ENCODE results near the gene PUS7. TPM values are rescaled to one million over a fixed set of nuclear protein-coding genes. Genes with fewer than 3 reads are reported as not detected.

The PUS7 gene
- total and polyA plus RNA-seq, 7 experiments from 2014 or later = 4.0 to 16.5 (median 5.4) TPM

DNA sequence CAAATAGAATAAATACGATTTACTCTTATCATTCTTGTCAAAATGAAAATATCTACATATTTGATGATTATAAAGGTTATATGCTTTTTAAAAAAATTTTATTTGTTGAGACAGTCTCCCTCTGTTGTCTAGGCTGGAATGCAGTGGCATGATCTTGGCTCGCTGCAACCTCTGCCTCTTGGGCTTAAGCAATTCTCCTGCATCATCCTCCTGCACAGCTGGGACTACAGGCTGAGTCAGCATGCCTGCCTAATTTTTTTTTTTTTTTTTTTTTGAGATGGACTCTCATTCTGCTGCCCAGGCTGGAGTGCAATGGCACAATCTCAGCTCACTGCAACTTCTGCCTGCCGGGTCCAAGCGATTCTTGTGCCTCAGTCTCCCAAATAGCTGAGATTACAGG, 48.9 kb downstream of the PUS7 start:
- H3K4me3 Mint-ChIP-seq = no peak overlapping the region
- Histone ChIP-seq H3K9me3 (ENCODE audit: control insufficient read depth in 2 of 3, low read length in 3 of 3) (no peaks in the 10 kb centered on the region), H3K27me3 (ENCODE audit: control insufficient read depth in 2 of 2, insufficient read depth in 2 of 2, low read length in 2 of 2) (no peaks in the 10 kb centered on the region), H3K4me1 (ENCODE audit: control insufficient read depth in 2 of 2, insufficient read depth in 2 of 2, low read length in 2 of 2) (no peaks in the 10 kb centered on the region), H3K36me3 (ENCODE audit: control insufficient read depth in 2 of 3, insufficient read depth in 3 of 3, low read length in 3 of 3) (peaks cover 0 to 4% (median 0%) of the 10 kb centered on the region in 3 experiments), H3K4me3 (ENCODE audit: low read length) (no peak overlapping the region), H3K27ac (ENCODE audit: low read depth, low read length) (no peak overlapping the region)
- H3K4me1 Mint-ChIP-seq = no peaks in the 10 kb centered on the region
- H3K27me3 Mint-ChIP-seq = no peaks in the 10 kb centered on the region
- ChIA-PET CTCF (interaction anchor here (0.5 kb wide), 1 partner anchor 260 kb away, joined by 3 read pairs; no protein-coding TSS in a partner anchor), POLR2A (no interaction called here)
- H3K36me3 Mint-ChIP-seq = peaks cover 0 to 12% (median 9%) of the 10 kb centered on the region in 5 donors
- no peak for DNase-seq
- no peaks in the 10 kb centered on the region for H3K9me3 Mint-ChIP-seq
- intact Hi-C loops (cut with micrococcal nuclease) = no loop called here
- no peak overlapping the region for H3K27ac Mint-ChIP-seq
- no peak for ATAC-seq

- H3K9me3 ChIP-seq (ENCODE audit: control insufficient read depth in 2 of 3, low read length in 3 of 3) = no peaks in the 10 kb centered on the region
- DNase-seq = no peak
- CTCF ChIA-PET = interaction anchor here (0.6 kb wide), 1 partner anchor 56 kb away, joined by 5 read pairs; no protein-coding TSS in a partner anchor
- intact Hi-C loops (cut with micrococcal nuclease) = no loop called here
- Mint-ChIP-seq H3K36me3 (peaks cover 0 to 9% (median 5%) of the 10 kb centered on the region in 5 donors), H3K4me1 (no peaks in the 10 kb centered on the region), H3K4me3 (no peak overlapping the region), H3K27ac (no peak overlapping the region), H3K27me3 (no peaks in the 10 kb centered on the region), H3K9me3 (no peaks in the 10 kb centered on the region)
- peaks cover 0 to 4% (median 0%) of the 10 kb centered on the region in 3 experiments for H3K36me3 ChIP-seq (ENCODE audit: control insufficient read depth in 2 of 3, insufficient read depth in 3 of 3, low read length in 3 of 3)
- no peaks in the 10 kb centered on the region for H3K4me1 ChIP-seq (ENCODE audit: control insufficient read depth in 2 of 2, insufficient read depth in 2 of 2, low read length in 2 of 2)
- no peaks in the 10 kb centered on the region for H3K27me3 ChIP-seq (ENCODE audit: control insufficient read depth in 2 of 2, insufficient read depth in 2 of 2, low read length in 2 of 2)
- no peak overlapping the region for H3K27ac ChIP-seq (ENCODE audit: low read depth, low read length)
- no peak for ATAC-seq
- POLR2A ChIA-PET = interaction anchor here (1.1 kb wide), 1 partner anchor 457 kb away, joined by 3 read pairs; no protein-coding TSS in a partner anchor
- no peak overlapping the region for H3K4me3 ChIP-seq (ENCODE audit: low read length)
These were observed 51.2 kb downstream of the PUS7 start for GRCh38 chr7:105470846-105471245.

DNA sequence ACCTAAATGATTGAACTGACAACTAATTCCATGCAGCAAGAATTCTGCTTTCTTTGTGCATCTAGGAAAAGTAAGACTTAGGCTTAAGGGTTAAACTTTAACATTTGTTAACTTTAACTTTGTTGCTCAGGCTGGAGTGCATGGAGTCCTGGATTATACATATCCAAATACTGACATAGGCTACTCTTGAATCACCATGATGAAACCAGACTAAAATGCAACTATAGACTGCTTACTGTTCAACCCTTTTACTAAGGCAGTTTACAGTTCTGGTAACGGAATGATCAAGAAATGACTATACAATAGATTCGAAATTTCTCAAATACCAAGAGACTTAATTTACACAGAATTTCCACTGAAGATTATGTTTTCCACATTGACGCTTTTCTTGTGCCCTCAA, 52.0 kb downstream of the PUS7 start:
- H3K9me3 ChIP-seq (ENCODE audit: control insufficient read depth in 2 of 3, low read length in 3 of 3) = no peaks in the 10 kb centered on the region
- no peak for DNase-seq
- intact Hi-C loops (cut with micrococcal nuclease) = no loop called here
- POLR2A ChIA-PET = no interaction called here
- CTCF ChIA-PET = no interaction called here
- H3K27me3 ChIP-seq (ENCODE audit: control insufficient read depth in 2 of 2, insufficient read depth in 2 of 2, low read length in 2 of 2) = no peaks in the 10 kb centered on the region
- H3K27me3 Mint-ChIP-seq = no peaks in the 10 kb centered on the region
- H3K4me3 Mint-ChIP-seq = no peak overlapping the region
- no peaks in the 10 kb centered on the region for H3K9me3 Mint-ChIP-seq
- no peak overlapping the region for H3K27ac Mint-ChIP-seq
- ATAC-seq = no peak
- no peaks in the 10 kb centered on the region for H3K4me1 ChIP-seq (ENCODE audit: control insufficient read depth in 2 of 2, insufficient read depth in 2 of 2, low read length in 2 of 2)
- peaks cover 0 to 6% (median 0%) of the 10 kb centered on the region in 5 donors for H3K36me3 Mint-ChIP-seq
- no peaks in the 10 kb centered on the region for H3K4me1 Mint-ChIP-seq
- H3K4me3 ChIP-seq (ENCODE audit: low read length) = no peak overlapping the region
- no peak overlapping the region for H3K27ac ChIP-seq (ENCODE audit: low read depth, low read length)
- peaks cover 0 to 4% (median 0%) of the 10 kb centered on the region in 3 experiments for H3K36me3 ChIP-seq (ENCODE audit: control insufficient read depth in 2 of 3, insufficient read depth in 3 of 3, low read length in 3 of 3)

DNA sequence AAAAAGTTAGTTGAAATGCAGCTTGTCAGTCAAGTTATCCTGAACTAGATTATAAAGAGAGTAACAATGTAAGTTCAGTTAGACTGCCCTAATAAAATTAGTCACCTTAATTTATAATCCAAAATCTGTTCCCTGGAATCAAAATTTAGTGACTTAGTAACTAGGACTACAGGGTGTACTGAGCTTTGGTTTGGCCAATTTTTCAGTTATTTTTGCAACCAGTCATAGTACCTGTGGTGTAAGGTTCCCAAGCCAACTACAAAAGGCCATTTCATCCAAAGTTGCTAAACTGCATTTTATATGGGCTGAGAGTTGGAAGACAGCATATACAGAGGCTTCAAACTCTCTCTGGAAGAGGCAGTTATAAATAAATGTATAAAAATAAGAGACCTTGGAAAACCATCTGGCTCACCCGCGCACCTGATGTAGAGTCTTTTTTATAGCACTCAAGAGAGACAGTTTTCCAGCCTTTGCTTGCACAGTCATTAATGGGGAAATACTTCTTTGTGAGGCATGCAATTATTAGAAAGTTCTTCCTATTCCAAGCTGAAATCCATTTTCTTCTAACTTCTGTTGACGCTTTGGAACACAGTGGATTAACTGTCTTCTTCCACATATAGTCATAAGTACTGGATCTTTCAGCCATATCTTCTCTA, 59.2 kb downstream of the PUS7 start:
- Histone ChIP-seq H3K4me3 (ENCODE audit: low read length) (no peak overlapping the region), H3K27me3 (ENCODE audit: control insufficient read depth in 2 of 2, insufficient read depth in 2 of 2, low read length in 2 of 2) (no peaks in the 10 kb centered on the region), H3K4me1 (ENCODE audit: control insufficient read depth in 2 of 2, insufficient read depth in 2 of 2, low read length in 2 of 2) (no peaks in the 10 kb centered on the region), H3K9me3 (ENCODE audit: control insufficient read depth in 2 of 3, low read length in 3 of 3) (no peaks in the 10 kb centered on the region), H3K36me3 (ENCODE audit: control insufficient read depth in 2 of 3, insufficient read depth in 3 of 3, low read length in 3 of 3) (peaks cover 0 to 5% (median 0%) of the 10 kb centered on the region in 3 experiments), H3K27ac (ENCODE audit: low read depth, low read length) (no peak overlapping the region)
- Mint-ChIP-seq H3K27ac (no peak overlapping the region), H3K36me3 (peaks cover 0 to 15% (median 3%) of the 10 kb centered on the region in 5 donors), H3K4me3 (no peak overlapping the region), H3K9me3 (no peaks in the 10 kb centered on the region), H3K4me1 (no peaks in the 10 kb centered on the region), H3K27me3 (no peaks in the 10 kb centered on the region)
- POLR2A ChIA-PET = interaction anchor here (0.6 kb wide), 1 partner anchor 448 kb away, joined by 3 read pairs; no protein-coding TSS in a partner anchor
- ATAC-seq (no peak), DNase-seq (no peak)
- CTCF ChIA-PET = interaction anchor here (0.5 kb wide), 1 partner anchor 1080 kb away, joined by 3 read pairs; no protein-coding TSS in a partner anchor
- intact Hi-C loops (cut with micrococcal nuclease) = no loop called here

DNA sequence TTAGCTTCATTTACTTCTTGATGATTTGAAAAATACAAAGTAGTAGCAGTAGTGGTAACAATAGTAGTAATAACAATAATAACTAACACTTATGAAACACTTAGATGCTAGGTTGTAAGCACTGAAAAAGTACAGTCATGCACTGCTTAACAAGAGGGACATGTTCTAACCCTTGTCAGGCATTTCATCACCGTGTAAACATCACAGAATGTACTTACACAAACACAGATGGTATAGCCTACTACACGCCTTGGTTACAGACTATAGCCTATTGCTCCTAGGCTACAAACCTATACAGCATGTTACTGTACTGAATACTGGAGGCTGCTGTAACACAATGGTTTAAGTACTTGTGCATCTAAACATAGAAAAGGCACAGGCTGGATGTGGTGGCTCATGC, 60.6 kb downstream of the PUS7 start:
- no peaks in the 10 kb centered on the region for H3K4me1 ChIP-seq (ENCODE audit: control insufficient read depth in 2 of 2, insufficient read depth in 2 of 2, low read length in 2 of 2)
- DNase-seq = no peak
- ATAC-seq = no peak
- no peak overlapping the region for H3K27ac ChIP-seq (ENCODE audit: low read depth, low read length)
- H3K4me3 ChIP-seq (ENCODE audit: low read length) = no peak overlapping the region
- H3K4me1 Mint-ChIP-seq = no peaks in the 10 kb centered on the region
- H3K27me3 ChIP-seq (ENCODE audit: control insufficient read depth in 2 of 2, insufficient read depth in 2 of 2, low read length in 2 of 2) = no peaks in the 10 kb centered on the region
- no peaks in the 10 kb centered on the region for H3K9me3 ChIP-seq (ENCODE audit: control insufficient read depth in 2 of 3, low read length in 3 of 3)
- intact Hi-C loops (cut with micrococcal nuclease) = no loop called here
- H3K27me3 Mint-ChIP-seq = no peaks in the 10 kb centered on the region
- ChIA-PET CTCF (no interaction called here), POLR2A (no interaction called here)
- peaks cover 0 to 5% (median 0%) of the 10 kb centered on the region in 3 experiments for H3K36me3 ChIP-seq (ENCODE audit: control insufficient read depth in 2 of 3, insufficient read depth in 3 of 3, low read length in 3 of 3)
- H3K9me3 Mint-ChIP-seq = no peaks in the 10 kb centered on the region
- H3K4me3 Mint-ChIP-seq = no peak overlapping the region
- H3K27ac Mint-ChIP-seq = no peak overlapping the region
- H3K36me3 Mint-ChIP-seq = peaks cover 0 to 19% (median 5%) of the 10 kb centered on the region in 5 donors

GRCh38 chr7:105457619-105458225, 64.3 kb downstream of the PUS7 start:
- CTCF ChIA-PET = interaction anchor here (1.1 kb wide), 1 partner anchor 121 kb away, joined by 3 read pairs; no protein-coding TSS in a partner anchor
- no peaks in the 10 kb centered on the region for H3K27me3 Mint-ChIP-seq
- no peaks in the 10 kb centered on the region for H3K4me1 Mint-ChIP-seq
- no peaks in the 10 kb centered on the region for H3K9me3 Mint-ChIP-seq
- Histone ChIP-seq H3K27ac (ENCODE audit: low read depth, low read length) (no peak overlapping the region), H3K4me1 (ENCODE audit: control insufficient read depth in 2 of 2, insufficient read depth in 2 of 2, low read length in 2 of 2) (no peaks in the 10 kb centered on the region), H3K4me3 (ENCODE audit: low read length) (no peak overlapping the region), H3K27me3 (ENCODE audit: control insufficient read depth in 2 of 2, insufficient read depth in 2 of 2, low read length in 2 of 2) (no peaks in the 10 kb centered on the region), H3K9me3 (ENCODE audit: control insufficient read depth in 2 of 3, low read length in 3 of 3) (no peaks in the 10 kb centered on the region), H3K36me3 (ENCODE audit: control insufficient read depth in 2 of 3, insufficient read depth in 3 of 3, low read length in 3 of 3) (peaks cover 0 to 5% (median 0%) of the 10 kb centered on the region in 3 experiments)
- intact Hi-C loops (cut with micrococcal nuclease) = no loop called here
- no peak for DNase-seq
- no peak for ATAC-seq
- POLR2A ChIA-PET = no interaction called here
- peaks cover 0 to 15% (median 5%) of the 10 kb centered on the region in 5 donors for H3K36me3 Mint-ChIP-seq
- no peak overlapping the region for H3K4me3 Mint-ChIP-seq
- H3K27ac Mint-ChIP-seq = peak overlapping the region in 1 of 9 donors; percentile 36
